OCI-LY1 (cell line): ENCODE measurements around the gene ASL.

Source experiments
- EZH2 ChIP-seq: fragments of 200-600 bp; sonication (generic), shearing (Covaris generic); IDR thresholded peaks from 2 replicates; pipeline ENCODE4 v1.8.0; 2017; ENCODE audit warnings: borderline replicate concordance, mixed run types, mild to moderate bottlenecking, antibody characterized with exemption, low read length, moderate library complexity, mixed read lengths
- TF ChIP-seq, protein P1 (sequence below): fragments of 200-600 bp; sonication (generic), shearing (Covaris generic); IDR thresholded peaks from 2 replicates; pipeline ENCODE4 v1.5.1; 2017; ENCODE audit warnings: mild to moderate bottlenecking, antibody characterized with exemption, low read length, moderate library complexity, mixed read lengths

DNA sequence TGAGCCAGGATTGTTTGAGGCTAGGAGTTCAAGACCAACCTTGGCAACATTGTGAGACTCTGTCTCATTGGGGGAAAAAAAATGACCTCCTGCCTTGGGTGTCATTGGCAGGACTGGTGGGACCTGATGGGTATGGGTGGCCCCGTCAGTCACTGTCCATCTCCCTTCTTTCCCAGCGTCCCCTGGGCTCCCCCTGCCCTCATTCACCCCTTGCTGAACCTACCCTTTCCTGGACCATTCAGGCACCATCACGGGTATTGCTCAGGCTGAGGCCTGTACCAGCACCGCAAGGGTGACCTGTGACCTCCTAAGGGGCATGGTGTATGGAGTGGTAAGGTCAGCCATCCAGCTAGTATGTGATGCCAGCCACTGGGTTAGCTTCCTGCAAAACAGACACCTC lies 19.4 kb downstream of the ASL start:
- TF ChIP-seq, protein P1, sequence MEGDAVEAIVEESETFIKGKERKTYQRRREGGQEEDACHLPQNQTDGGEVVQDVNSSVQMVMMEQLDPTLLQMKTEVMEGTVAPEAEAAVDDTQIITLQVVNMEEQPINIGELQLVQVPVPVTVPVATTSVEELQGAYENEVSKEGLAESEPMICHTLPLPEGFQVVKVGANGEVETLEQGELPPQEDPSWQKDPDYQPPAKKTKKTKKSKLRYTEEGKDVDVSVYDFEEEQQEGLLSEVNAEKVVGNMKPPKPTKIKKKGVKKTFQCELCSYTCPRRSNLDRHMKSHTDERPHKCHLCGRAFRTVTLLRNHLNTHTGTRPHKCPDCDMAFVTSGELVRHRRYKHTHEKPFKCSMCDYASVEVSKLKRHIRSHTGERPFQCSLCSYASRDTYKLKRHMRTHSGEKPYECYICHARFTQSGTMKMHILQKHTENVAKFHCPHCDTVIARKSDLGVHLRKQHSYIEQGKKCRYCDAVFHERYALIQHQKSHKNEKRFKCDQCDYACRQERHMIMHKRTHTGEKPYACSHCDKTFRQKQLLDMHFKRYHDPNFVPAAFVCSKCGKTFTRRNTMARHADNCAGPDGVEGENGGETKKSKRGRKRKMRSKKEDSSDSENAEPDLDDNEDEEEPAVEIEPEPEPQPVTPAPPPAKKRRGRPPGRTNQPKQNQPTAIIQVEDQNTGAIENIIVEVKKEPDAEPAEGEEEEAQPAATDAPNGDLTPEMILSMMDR = no peak
- TF ChIP-seq EZH2 = no peak
